Naive thymus-derived CD4-positive, alpha-beta T cell (primary cell): ENCODE measurements around the gene ZCCHC17. TPM values are rescaled to one million over a fixed set of nuclear protein-coding genes. Genes with fewer than 3 reads are reported as not detected.

Source experiments
- ATAC-seq: fragments of 150-1000 bp; cut with Tn5 transposase; 2 replicates; pipeline ENCODE4 v1.10.0; 2021; ENCODE audit warnings: mild to moderate bottlenecking, moderate library complexity
- CTCF ChIA-PET: fragments of 350-600 bp; sonication (Branson Sonifier 250); formaldehyde crosslinking; loops from one replicate; lab custom pipeline; 2021; ENCODE audit warnings: antibody characterized with exemption; lab: Charles Lee
- POLR2A ChIA-PET: fragments of 350-600 bp; sonication (Branson Sonifier 250); formaldehyde crosslinking; loops from one replicate; lab custom pipeline; 2021; ENCODE audit warnings: antibody characterized with exemption, inconsistent platforms; lab: Charles Lee
- DNase-seq, 9 donors: peaks; one replicate each; pipeline versions ENCODE4 v3.0.0 to v3.0.0-alpha.2; 2020 to 2022; ENCODE audit warnings: mixed read lengths in 1 of 9
- H3K27ac ChIP-seq: one replicate; pipeline ENCODE4 v1.7.0; 2013; ENCODE audit warnings: mild to moderate bottlenecking, low read depth, low read length, moderate library complexity
- H3K27me3 ChIP-seq, 2 donors: one replicate each; pipeline ENCODE4 v1.7.0; 2013; ENCODE audit warnings: low read length in 2 of 2, mild to moderate bottlenecking in 2 of 2, moderate library complexity in 2 of 2; ENCODE audit not compliant: control insufficient read depth in 2 of 2, insufficient read depth in 2 of 2
- H3K36me3 ChIP-seq, 3 experiments: 1 replicate in 2 of 3; 2 replicates in 1 of 3; pipeline ENCODE4 v1.7.0; 2013; ENCODE audit warnings: low read length in 3 of 3, mild to moderate bottlenecking in 3 of 3, moderate library complexity in 1 of 3; ENCODE audit not compliant: insufficient read depth in 3 of 3, control insufficient read depth in 2 of 3
- H3K4me1 ChIP-seq, 2 donors: one replicate each; pipeline ENCODE4 v1.7.0; 2013; ENCODE audit warnings: low read length in 2 of 2, mild to moderate bottlenecking in 2 of 2, moderate library complexity in 1 of 2; ENCODE audit not compliant: control insufficient read depth in 2 of 2, insufficient read depth in 2 of 2
- H3K4me3 ChIP-seq: 2 replicates; pipeline ENCODE4 v1.7.0; 2013; ENCODE audit warnings: mild to moderate bottlenecking, low read length
- H3K9me3 ChIP-seq, 3 experiments: 1 replicate in 2 of 3; 2 replicates in 1 of 3; pipeline ENCODE4 v1.7.0; 2013; ENCODE audit warnings: low read length in 3 of 3; ENCODE audit not compliant: control insufficient read depth in 2 of 3
- H3K27ac Mint-ChIP-seq, 9 donors: one replicate each; pipeline ENCODE4 v1.8.0; 2020 to 2022; ENCODE audit warnings: mixed read lengths in 9 of 9, mild to moderate bottlenecking in 8 of 9, moderate library complexity in 5 of 9, inconsistent platforms in 2 of 9
- H3K27me3 Mint-ChIP-seq, 5 donors: one replicate each; pipeline ENCODE4 v1.8.0; 2021 to 2022; ENCODE audit warnings: mixed read lengths in 5 of 5, mild to moderate bottlenecking in 1 of 5
- H3K36me3 Mint-ChIP-seq, 5 donors: one replicate each; pipeline ENCODE4 v1.8.0; 2020 to 2022; ENCODE audit warnings: mixed read lengths in 5 of 5, mild to moderate bottlenecking in 3 of 5, inconsistent platforms in 1 of 5
- H3K4me1 Mint-ChIP-seq, 7 donors: one replicate each; pipeline ENCODE4 v1.8.0; 2020 to 2022; ENCODE audit warnings: mixed read lengths in 7 of 7, mild to moderate bottlenecking in 3 of 7, inconsistent platforms in 1 of 7
- H3K4me3 Mint-ChIP-seq, 10 donors: one replicate each; pipeline ENCODE4 v1.8.0; 2020 to 2022; ENCODE audit warnings: mild to moderate bottlenecking in 10 of 10, mixed read lengths in 10 of 10, moderate library complexity in 6 of 10, inconsistent platforms in 2 of 10
- H3K9me3 Mint-ChIP-seq, 11 donors: one replicate each; pipeline ENCODE4 v1.8.0; 2020 to 2022; ENCODE audit warnings: mixed read lengths in 11 of 11, mild to moderate bottlenecking in 4 of 11, inconsistent platforms in 1 of 11, moderate library complexity in 1 of 11
- intact Hi-C, 2 donors: fragments of 100-400 bp; cut with micrococcal nuclease; formaldehyde crosslinking; loops; one replicate each; pipeline ENCODE4 v1.15.1; 2023
- polyA plus RNA-seq, 2 donors: library from polyadenylated mRNA; unstranded; fragments of 300-500 nt; fragmentation: Illumina TruSeq; gene quantifications; one replicate each; pipeline ENCODE4 v1.2.3, GENCODE V29; 2021
- total RNA-seq, 6 experiments: library from RNA in 5 of 6; stranded (reverse) in 5 of 6; gene quantifications; 1 replicate in 5 of 6; 2 replicates in 1 of 6; pipeline ENCODE4 v1.2.3 and lab custom pipeline; 2021 to 2026

The ZCCHC17 gene
- total and polyA plus RNA-seq, 7 experiments from 2014 or later, result 10.3 to 43.4 (median 21.4) TPM

GRCh38 chr1:31390071-31390470, 93.2 kb downstream of the ZCCHC17 start:
- intact Hi-C loops, result no loop called here
- Mint-ChIP-seq H3K27me3 (peaks cover 0 to 23% (median 11%) of the 10 kb centered on the region in 5 donors), H3K4me3 (no peak overlapping the region), H3K36me3 (no peaks in the 10 kb centered on the region), H3K27ac (no peak overlapping the region), H3K4me1 (peaks cover 0 to 10% (median 9%) of the 10 kb centered on the region in 7 donors), H3K9me3 (peaks cover 0 to 2% (median 0%) of the 10 kb centered on the region in 11 donors)
- no peak for ATAC-seq
- Histone ChIP-seq H3K36me3 (no peaks in the 10 kb centered on the region), H3K27ac (no peak overlapping the region), H3K27me3 (no peaks in the 10 kb centered on the region), H3K4me3 (no peak overlapping the region), H3K4me1 (peaks cover 0 to 4% of the 10 kb centered on the region in 2 donors), H3K9me3 (no peaks in the 10 kb centered on the region)
- ChIA-PET CTCF (interaction anchor here (1.0 to 2.5 kb wide), 2 partner anchors 17 to 31 kb away, joined by 3 to 7 read pairs; no protein-coding TSS in a partner anchor), POLR2A (no interaction called here)
- DNase-seq, result no peak

GRCh38 chr1:31393463-31393862, 96.6 kb downstream of the ZCCHC17 start:
- Mint-ChIP-seq H3K4me3 (no peak overlapping the region), H3K27me3 (peaks cover 0 to 8% (median 2%) of the 10 kb centered on the region in 5 donors), H3K4me1 (peaks cover 0 to 14% (median 12%) of the 10 kb centered on the region in 7 donors), H3K9me3 (peaks cover 0 to under 1% (median 0%) of the 10 kb centered on the region in 11 donors), H3K36me3 (no peaks in the 10 kb centered on the region), H3K27ac (no peak overlapping the region)
- Histone ChIP-seq H3K4me1 (peaks cover 0 to 4% of the 10 kb centered on the region in 2 donors), H3K9me3 (no peaks in the 10 kb centered on the region), H3K4me3 (no peak overlapping the region), H3K27ac (no peak overlapping the region), H3K36me3 (no peaks in the 10 kb centered on the region), H3K27me3 (no peaks in the 10 kb centered on the region)
- intact Hi-C loops, result no loop called here
- CTCF ChIA-PET, result interaction anchor here (0.7 to 1.7 kb wide), 3 partner anchors 16 to 155 kb away, joined by 3 to 9 read pairs (median 6); no protein-coding TSS in a partner anchor
- ATAC-seq (no peak), DNase-seq (no peak)
- POLR2A ChIA-PET, result no interaction called here

- intact Hi-C loops, result loop anchor here (1.0 kb wide), 2 partner anchors 28 to 155 kb away; no protein-coding TSS in a partner anchor
- peaks cover 0 to 4% of the 10 kb centered on the region in 2 donors for H3K4me1 ChIP-seq
- Mint-ChIP-seq H3K4me3 (peak overlapping the region; percentile 84 to 90 (median 88)), H3K36me3 (no peaks in the 10 kb centered on the region), H3K4me1 (peaks cover 0 to 14% (median 12%) of the 10 kb centered on the region in 7 donors), H3K27me3 (peaks cover 0 to 8% (median 0%) of the 10 kb centered on the region in 5 donors), H3K9me3 (no peaks in the 10 kb centered on the region), H3K27ac (peak overlapping the region in 4 of 9 donors; percentile 18 to 75 (median 52))
- peak; percentile 48 to 83 (median 65) for DNase-seq
- POLR2A ChIA-PET, result no interaction called here
- CTCF ChIA-PET, result interaction anchor here (0.6 to 1.7 kb wide), 8 partner anchors 9 to 710 kb away, joined by 3 to 9 read pairs (median 6); no protein-coding TSS in a partner anchor
- H3K4me3 ChIP-seq, result peak overlapping the region; percentile 75
- H3K27ac ChIP-seq, result no peak overlapping the region
- ATAC-seq, result peak; percentile 96
- no peaks in the 10 kb centered on the region for H3K27me3 ChIP-seq
- H3K36me3 ChIP-seq, result no peaks in the 10 kb centered on the region
- H3K9me3 ChIP-seq, result no peaks in the 10 kb centered on the region
These were observed 97.9 kb downstream of the ZCCHC17 start for GRCh38 chr1:31394584-31395193.

- H3K4me3 ChIP-seq, result no peak overlapping the region
- CTCF ChIA-PET, result no interaction called here
- no peaks in the 10 kb centered on the region for H3K9me3 Mint-ChIP-seq
These were observed 100.0 kb downstream of the ZCCHC17 start for GRCh38 chr1:31396633-31397351.

GRCh38 chr1:31397360-31398095, 100.7 kb downstream of the ZCCHC17 start:
- intact Hi-C loops, result no loop called here
- Mint-ChIP-seq H3K4me3 (no peak overlapping the region), H3K36me3 (no peaks in the 10 kb centered on the region), H3K27ac (no peak overlapping the region), H3K4me1 (peaks cover 0 to 16% (median 14%) of the 10 kb centered on the region in 7 donors), H3K27me3 (peaks cover 0 to 12% (median 0%) of the 10 kb centered on the region in 5 donors), H3K9me3 (no peaks in the 10 kb centered on the region)
- H3K36me3 ChIP-seq, result no peaks in the 10 kb centered on the region
- CTCF ChIA-PET, result no interaction called here
- H3K27me3 ChIP-seq, result no peaks in the 10 kb centered on the region
- H3K27ac ChIP-seq, result no peak overlapping the region
- ATAC-seq (no peak), DNase-seq (no peak)
- no peak overlapping the region for H3K4me3 ChIP-seq
- POLR2A ChIA-PET, result no interaction called here
- no peaks in the 10 kb centered on the region for H3K9me3 ChIP-seq
- H3K4me1 ChIP-seq, result peaks cover 0 to 4% of the 10 kb centered on the region in 2 donors

More at GRCh38 chr1:31396633-31397351, 100.0 kb downstream of the ZCCHC17 start:
- no peaks in the 10 kb centered on the region for H3K9me3 ChIP-seq
- H3K27ac ChIP-seq, result no peak overlapping the region
- intact Hi-C loops, result no loop called here
- Mint-ChIP-seq H3K36me3 (no peaks in the 10 kb centered on the region), H3K4me1 (peaks cover 0 to 16% (median 14%) of the 10 kb centered on the region in 7 donors), H3K27ac (no peak overlapping the region), H3K4me3 (peak overlapping the region in 2 of 10 donors; percentile 7 to 15), H3K27me3 (peaks cover 0 to 12% (median 0%) of the 10 kb centered on the region in 5 donors)
- no peak for DNase-seq
- POLR2A ChIA-PET, result no interaction called here
- H3K36me3 ChIP-seq, result no peaks in the 10 kb centered on the region
- no peaks in the 10 kb centered on the region for H3K27me3 ChIP-seq
- ATAC-seq, result no peak
- peaks cover 0 to 4% of the 10 kb centered on the region in 2 donors for H3K4me1 ChIP-seq

- H3K36me3 ChIP-seq, result no peaks in the 10 kb centered on the region
- no peaks in the 10 kb centered on the region for H3K27me3 ChIP-seq
- Mint-ChIP-seq H3K4me3 (peak overlapping the region in 1 of 10 donors; percentile 8), H3K9me3 (no peaks in the 10 kb centered on the region), H3K36me3 (no peaks in the 10 kb centered on the region), H3K27ac (no peak overlapping the region), H3K4me1 (peaks cover 0 to 16% (median 14%) of the 10 kb centered on the region in 7 donors), H3K27me3 (peaks cover 0 to 12% (median 0%) of the 10 kb centered on the region in 5 donors)
- DNase-seq, result no peak
- CTCF ChIA-PET, result no interaction called here
- no peak overlapping the region for H3K27ac ChIP-seq
- POLR2A ChIA-PET, result no interaction called here
- no peak for ATAC-seq
- H3K9me3 ChIP-seq, result no peaks in the 10 kb centered on the region
- H3K4me1 ChIP-seq, result peaks cover 0 to 4% of the 10 kb centered on the region in 2 donors
- H3K4me3 ChIP-seq, result no peak overlapping the region
- intact Hi-C loops, result no loop called here
These were observed 101.4 kb downstream of the ZCCHC17 start for GRCh38 chr1:31398246-31398645.
